Astrocyte (in vitro differentiated cells and primary cell): ENCODE data around the gene TP53AIP1. TPM values are rescaled to one million over a fixed set of nuclear protein-coding genes. Genes with fewer than 3 reads are reported as not detected.

ENCODE experiments used
- DNase-seq: peaks from one replicate; pipeline ENCODE4 v3.0.0-alpha.2; 2010; ENCODE audit warnings: low read depth
- FAIRE-seq: peaks from 2 replicates; lab custom pipeline; 2011; peaks lifted over from hg19 to GRCh38; lab: Jason Lieb, UNC
- H2AFZ ChIP-seq: 2 replicates; pipeline ENCODE4 v1.6.0; 2012; ENCODE audit warnings: low read depth, low read length, inconsistent platforms
- H3K27ac ChIP-seq: 2 replicates; pipeline ENCODE4 v1.5.1; 2011; ENCODE audit warnings: low read depth, low read length, inconsistent platforms
- H3K27me3 ChIP-seq: 2 replicates; pipeline ENCODE4 v1.6.0; 2011; ENCODE audit warnings: low read length, inconsistent platforms; ENCODE audit not compliant: insufficient read depth
- H3K36me3 ChIP-seq: 2 replicates; pipeline ENCODE4 v1.5.1; 2011; ENCODE audit warnings: low read length, inconsistent platforms; ENCODE audit not compliant: insufficient read depth
- H3K4me1 ChIP-seq: 2 replicates; pipeline ENCODE4 v1.5.1; 2011; ENCODE audit warnings: low read length, inconsistent platforms; ENCODE audit not compliant: insufficient read depth
- H3K4me2 ChIP-seq: 2 replicates; pipeline ENCODE4 v1.6.0; 2012; ENCODE audit warnings: low read length, inconsistent platforms
- H3K4me3 ChIP-seq: 2 replicates; pipeline ENCODE4 v1.5.1; 2011; ENCODE audit warnings: low read depth, mild to moderate bottlenecking, low read length, inconsistent platforms; ENCODE audit not compliant: insufficient read depth
- H3K79me2 ChIP-seq: 2 replicates; pipeline ENCODE4 v1.6.0; 2012; ENCODE audit warnings: mild to moderate bottlenecking, low read length, inconsistent platforms; ENCODE audit not compliant: insufficient read depth
- H3K9ac ChIP-seq: 2 replicates; pipeline ENCODE4 v1.6.0; 2012; ENCODE audit warnings: mild to moderate bottlenecking, low read length, inconsistent platforms
- H3K9me3 ChIP-seq: 2 replicates; pipeline ENCODE4 v1.5.1; 2012; ENCODE audit warnings: low read depth, mild to moderate bottlenecking, low read length, inconsistent platforms; ENCODE audit not compliant: insufficient read depth
- H4K20me1 ChIP-seq: 2 replicates; pipeline ENCODE4 v1.6.0; 2012; ENCODE audit warnings: low read length, inconsistent platforms; ENCODE audit not compliant: insufficient read depth
- H3K27ac Mint-ChIP-seq: one replicate; pipeline ENCODE4 v1.8.0; 2021; ENCODE audit warnings: mild to moderate bottlenecking, mixed read lengths; ENCODE audit not compliant: unreplicated experiment
- H3K27me3 Mint-ChIP-seq: one replicate; pipeline ENCODE4 v1.8.0; 2021; ENCODE audit warnings: low read depth, mixed read lengths; ENCODE audit not compliant: unreplicated experiment
- H3K36me3 Mint-ChIP-seq: one replicate; pipeline ENCODE4 v1.8.0; 2021; ENCODE audit warnings: low read depth, mixed read lengths; ENCODE audit not compliant: unreplicated experiment
- H3K4me1 Mint-ChIP-seq: one replicate; pipeline ENCODE4 v1.8.0; 2021; ENCODE audit warnings: low read depth, mixed read lengths; ENCODE audit not compliant: unreplicated experiment
- H3K4me3 Mint-ChIP-seq: one replicate; pipeline ENCODE4 v1.8.0; 2021; ENCODE audit warnings: mild to moderate bottlenecking, moderate library complexity, mixed read lengths; ENCODE audit not compliant: unreplicated experiment
- H3K9me3 Mint-ChIP-seq: one replicate; pipeline ENCODE4 v1.8.0; 2021; ENCODE audit warnings: mild to moderate bottlenecking, mixed read lengths; ENCODE audit not compliant: unreplicated experiment
- CTCF ChIP-seq: IDR thresholded peaks from 2 replicates; pipeline ENCODE4 v1.5.1; 2011; ENCODE audit warnings: low read depth, mild to moderate bottlenecking, inconsistent platforms, low read length, moderate library complexity; ENCODE audit not compliant: insufficient read depth
- EZH2 ChIP-seq: IDR thresholded peaks from 2 replicates; pipeline ENCODE4 v1.6.1; 2012; ENCODE audit warnings: mild to moderate bottlenecking, low read length, inconsistent platforms; ENCODE audit not compliant: insufficient read depth
- total RNA-seq: library from RNA; stranded (reverse); gene quantifications from 2 replicates; pipeline ENCODE4 v1.2.1, GENCODE V29; 2021

The TP53AIP1 gene
- total RNA-seq, 1 donor from 2014 or later = 0.20 TPM

GRCh38 chr11:128894685-128895084, 48.0 kb downstream of the TP53AIP1 start:
- DNase-seq = no peak
- Histone ChIP-seq H3K9me3 (no peaks in the 10 kb centered on the region), H3K4me2 (no peak overlapping the region), H3K4me1 (peaks cover 8% of the 10 kb centered on the region), H3K79me2 (no peaks in the 10 kb centered on the region), H3K27me3 (peaks cover 9% of the 10 kb centered on the region), H3K36me3 (no peaks in the 10 kb centered on the region), H3K4me3 (no peak overlapping the region), H3K27ac (no peak overlapping the region), H4K20me1 (no peaks in the 10 kb centered on the region), H3K9ac (no peak overlapping the region), H2AFZ (no peak overlapping the region)
- FAIRE-seq = no peak
- no peak for TF ChIP-seq CTCF
- no peak for TF ChIP-seq EZH2
- peaks cover 31% of the 10 kb centered on the region for H3K27me3 Mint-ChIP-seq
- no peaks in the 10 kb centered on the region for H3K9me3 Mint-ChIP-seq
- H3K4me1 Mint-ChIP-seq = peaks cover 4% of the 10 kb centered on the region
- H3K36me3 Mint-ChIP-seq = peaks cover 2% of the 10 kb centered on the region
- no peak overlapping the region for H3K27ac Mint-ChIP-seq
- no peak overlapping the region for H3K4me3 Mint-ChIP-seq

- Mint-ChIP-seq H3K27ac (no peak overlapping the region), H3K27me3 (peaks cover 34% of the 10 kb centered on the region), H3K9me3 (no peaks in the 10 kb centered on the region), H3K4me1 (peaks cover 4% of the 10 kb centered on the region), H3K4me3 (no peak overlapping the region), H3K36me3 (peaks cover 2% of the 10 kb centered on the region)
- Histone ChIP-seq H3K9ac (no peak overlapping the region), H3K27me3 (peaks cover 13% of the 10 kb centered on the region), H3K4me2 (no peak overlapping the region), H3K27ac (no peak overlapping the region), H3K79me2 (no peaks in the 10 kb centered on the region), H2AFZ (no peak overlapping the region), H3K4me1 (peaks cover 8% of the 10 kb centered on the region), H3K4me3 (no peak overlapping the region), H4K20me1 (no peaks in the 10 kb centered on the region), H3K36me3 (no peaks in the 10 kb centered on the region), H3K9me3 (no peaks in the 10 kb centered on the region)
- DNase-seq (no peak), FAIRE-seq (no peak)
- TF ChIP-seq EZH2 = no peak
Measured at GRCh38 chr11:128894286-128894681, 48.4 kb downstream of the TP53AIP1 start.

- TF ChIP-seq EZH2 (no peak), CTCF (no peak)
- Mint-ChIP-seq H3K27ac (peak overlapping the region; percentile 58), H3K4me3 (no peak overlapping the region), H3K36me3 (no peaks in the 10 kb centered on the region), H3K27me3 (peaks cover 33% of the 10 kb centered on the region), H3K9me3 (no peaks in the 10 kb centered on the region), H3K4me1 (peaks cover 4% of the 10 kb centered on the region)
- no peak overlapping the region for H3K4me2 ChIP-seq
- no peaks in the 10 kb centered on the region for H4K20me1 ChIP-seq
- H3K4me1 ChIP-seq = peaks cover 8% of the 10 kb centered on the region
- DNase-seq (no peak), FAIRE-seq (no peak)
- no peaks in the 10 kb centered on the region for H3K9me3 ChIP-seq
- H3K36me3 ChIP-seq = no peaks in the 10 kb centered on the region
- no peak overlapping the region for H3K4me3 ChIP-seq
- peaks cover 18% of the 10 kb centered on the region for H3K27me3 ChIP-seq
- no peak overlapping the region for H2AFZ ChIP-seq
- H3K9ac ChIP-seq = no peak overlapping the region
- H3K27ac ChIP-seq = no peak overlapping the region
- H3K79me2 ChIP-seq = no peaks in the 10 kb centered on the region
Measured at GRCh38 chr11:128893578-128894285, 48.9 kb downstream of the TP53AIP1 start.
